GM12878 (cell line): ENCODE measurements around the gene BTBD6. TPM values are rescaled to one million over a fixed set of nuclear protein-coding genes. Genes with fewer than 3 reads are reported as not detected.

Experiments used
- ATAC-seq: fragments of 200-7000 bp; cut with Tn5 transposase; 3 replicates; pipeline ENCODE4 v1.9.1; 2020; ENCODE audit warnings: mild to moderate bottlenecking, moderate library complexity
- BruUV-seq: library from RNA; stranded (reverse); fragments of 400-500 nt; replicated peaks from 2 replicates; lab custom pipeline; 2021; lab: Mats Ljungman, UMichigan
- CTCF ChIA-PET: fragments of 300-600 bp; sonication (Branson Sonifier 250); formaldehyde crosslinking; extraction: SDS; loops from one replicate; lab custom pipeline; 2021; ENCODE audit warnings: inconsistent platforms; lab: Yijun Ruan, JAX
- POLR2A ChIA-PET: fragments of 350-600 bp; formaldehyde crosslinking; extraction: SDS; loops from one replicate; lab custom pipeline; 2021; ENCODE audit warnings: inconsistent platforms; lab: Charles Lee
- RAD21 ChIA-PET: fragments of 300-600 bp; sonication (Branson Sonifier 250); formaldehyde crosslinking; loops from one replicate; lab custom pipeline; 2023; ENCODE audit warnings: antibody characterized with exemption; ENCODE audit not compliant: unreplicated experiment; lab: Charles Lee
- SMC1A ChIA-PET: fragments of 300-600 bp; sonication (Branson Sonifier 250); formaldehyde crosslinking; loops from one replicate; lab custom pipeline; 2023; ENCODE audit not compliant: unreplicated experiment, uncharacterized antibody; lab: Charles Lee
- DNase-seq: peaks from one replicate; pipeline ENCODE4 v3.0.0-alpha.2; 2011; ENCODE audit warnings: low read depth, low spot score
- FAIRE-seq: peaks from 3 replicates; lab custom pipeline; 2011; peaks lifted over from hg19 to GRCh38; lab: Jason Lieb, UNC
- H2AFZ ChIP-seq: 2 replicates; pipeline ENCODE4 v1.6.0; 2011; ENCODE audit warnings: low read depth, low read length, control low read depth; ENCODE audit not compliant: control insufficient read depth
- H3K27ac ChIP-seq: 2 replicates; pipeline ENCODE4 v1.5.1; 2011; ENCODE audit warnings: control low read depth; ENCODE audit not compliant: control insufficient read depth, insufficient read depth
- H3K27me3 ChIP-seq, 2 experiments: replicated peaks in 1 of 2; 2 replicates each; pipeline versions ENCODE4 v1.6.0 to v1.6.1; 2011; ENCODE audit warnings: low read length in 1 of 2; ENCODE audit not compliant: control insufficient read depth in 2 of 2, insufficient read depth in 2 of 2
- H3K36me3 ChIP-seq, 2 experiments: 2 replicates each; pipeline ENCODE4 v1.5.1; 2011; ENCODE audit warnings: low read length in 1 of 2; ENCODE audit not compliant: control insufficient read depth in 2 of 2, insufficient read depth in 2 of 2
- H3K4me1 ChIP-seq: 2 replicates; pipeline ENCODE4 v1.6.1; 2011; ENCODE audit warnings: mild to moderate bottlenecking, low read length, moderate library complexity, mixed read lengths; ENCODE audit not compliant: control insufficient read depth, insufficient read depth
- H3K4me2 ChIP-seq: 2 replicates; pipeline ENCODE4 v1.6.0; 2011; ENCODE audit warnings: control low read depth; ENCODE audit not compliant: control insufficient read depth, insufficient read depth
- H3K4me3 ChIP-seq: fragments of 200-600 bp; sonication (generic); 2 replicates; pipeline ENCODE4 v1.5.1; 2016
- H3K79me2 ChIP-seq: 2 replicates; pipeline ENCODE4 v1.6.0; 2011; ENCODE audit warnings: low read length; ENCODE audit not compliant: control insufficient read depth, insufficient read depth
- H3K9ac ChIP-seq: 2 replicates; pipeline ENCODE4 v1.8.0; 2011; ENCODE audit warnings: low read length, control low read depth, mixed read lengths; ENCODE audit not compliant: control insufficient read depth, insufficient read depth
- H3K9me3 ChIP-seq: replicated peaks from 3 replicates; pipeline ENCODE4 v1.5.1; 2011; ENCODE audit warnings: mild to moderate bottlenecking, low read length; ENCODE audit not compliant: control insufficient read depth, insufficient read depth
- H4K20me1 ChIP-seq: 2 replicates; pipeline ENCODE4 v1.6.0; 2011; ENCODE audit not compliant: control insufficient read depth, insufficient read depth
- BRCA1 ChIP-seq: IDR thresholded peaks from 2 replicates; pipeline ENCODE4 v1.6.1; 2011; ENCODE audit warnings: low read depth, low read length, improper control_type of control experiment
- CEBPB ChIP-seq, 2 experiments: fragments of 150-350 bp in 1 of 2; IDR thresholded peaks; 2 replicates each; pipeline ENCODE4 v1.6.1; 2012 to 2014; ENCODE audit warnings: low read depth in 2 of 2, low read length in 2 of 2, borderline replicate concordance in 1 of 2, inconsistent platforms in 1 of 2
- CREM ChIP-seq: IDR thresholded peaks from 2 replicates; pipeline ENCODE4 v1.6.1; 2014; ENCODE audit warnings: antibody characterized with exemption, low read depth
- ESRRA ChIP-seq: IDR thresholded peaks from 2 replicates; pipeline ENCODE4 v1.6.1; 2012; ENCODE audit warnings: mild to moderate bottlenecking, low read length, improper control_type of control experiment
- FOXK2 ChIP-seq: fragments of 450-650 bp; IDR thresholded peaks from 2 replicates; pipeline ENCODE4 v1.6.1; 2017; ENCODE audit warnings: mild to moderate bottlenecking, moderate library complexity
- MLLT1 ChIP-seq: fragments of 450-650 bp; IDR thresholded peaks from 2 replicates; pipeline ENCODE4 v1.6.1; 2016; ENCODE audit warnings: mild to moderate bottlenecking
- MYC ChIP-seq: IDR thresholded peaks from 2 replicates; pipeline ENCODE4 v1.6.1; 2011; ENCODE audit warnings: mild to moderate bottlenecking, low read length, moderate library complexity, inconsistent platforms; ENCODE audit not compliant: insufficient read depth, insufficient replicate concordance, insufficient read length, severe bottlenecking
- NBN ChIP-seq: fragments of 450-650 bp; IDR thresholded peaks from 2 replicates; pipeline ENCODE4 v1.6.1; 2016
- NR2C2 ChIP-seq: IDR thresholded peaks from 2 replicates; pipeline ENCODE4 v1.6.1; 2011; ENCODE audit warnings: borderline replicate concordance, low read depth; ENCODE audit not compliant: control insufficient read depth, insufficient read length
- TCF3 ChIP-seq: IDR thresholded peaks from 2 replicates; pipeline ENCODE4 v1.6.1; 2012; ENCODE audit warnings: low read depth, mild to moderate bottlenecking, low read length, borderline replicate concordance; ENCODE audit not compliant: insufficient read depth
- ZNF207 ChIP-seq: fragments of 450-650 bp; IDR thresholded peaks from 2 replicates; pipeline ENCODE4 v1.6.1; 2014; ENCODE audit warnings: antibody characterized with exemption, mild to moderate bottlenecking, borderline replicate concordance
- WGBS: methylation state at CpG from one replicate; pipeline ENCODE4 v1.1.6; 2016; ENCODE audit warnings: low lambda C conversion rate; ENCODE audit not compliant: insufficient replicate concordance, insufficient coverage; ENCODE audit errors: missing lambda C conversion rate; 5-methylcytosine and 5-hydroxymethylcytosine counted together
- in situ Hi-C: fragments of 300-500 bp; cut with MboI; formaldehyde crosslinking; loops from 9 replicates; pipeline ENCODE4 v1.14.3; 2018; ENCODE audit warnings: mixed read lengths
- intact Hi-C: fragments of 100-400 bp; cut with micrococcal nuclease; formaldehyde crosslinking; loops from one replicate; pipeline ENCODE4 v1.14.2; 2022; ENCODE audit not compliant: unreplicated experiment
- polyA plus RNA-seq, 11 experiments: library from polyadenylated mRNA; depleted of rRNA in 4 of 11; unstranded in 6 of 11; stranded (reverse) in 5 of 11; fragments of >200 nt; fragmentation: Nextera tagmentation in 4 of 11; fragmentation: Illumina TruSeq in 1 of 11; extraction: Ambion mirVana in 4 of 11; extraction: Trizol in 1 of 11; gene quantifications; 1 replicate in 1 of 11; 2 replicates in 10 of 11; pipeline versions ENCODE4 v1.2.1 to v1.2.3, GENCODE V29; 2011 to 2016; ENCODE audit warnings: inconsistent platforms in 2 of 11, missing spikeins in 2 of 11, low read depth in 1 of 11
- total RNA-seq, 4 experiments: library from RNA; depleted of rRNA in 3 of 4; stranded (reverse); fragments of >200 nt in 3 of 4; fragmentation: Illumina TruSeq in 1 of 4; extraction: Trizol in 1 of 4; gene quantifications; 2 replicates each; pipeline versions ENCODE4 v1.2.1 to v1.2.3, GENCODE V29; 2013 to 2021
- TF ChIP-seq, protein P1 (sequence below): fragments of 450-650 bp; IDR thresholded peaks from 2 replicates; pipeline ENCODE4 v1.6.1; 2017; ENCODE audit warnings: mild to moderate bottlenecking, moderate library complexity
- TF ChIP-seq, protein P2 (sequence below): fragments of 450-650 bp; IDR thresholded peaks from 2 replicates; pipeline ENCODE4 v1.6.1; 2014; ENCODE audit warnings: mild to moderate bottlenecking
- TF ChIP-seq, protein P3 (sequence below): fragments of 450-650 bp; IDR thresholded peaks from 2 replicates; pipeline ENCODE4 v1.6.1; 2017; ENCODE audit warnings: low read depth, mild to moderate bottlenecking, moderate library complexity

BTBD6 gene
- total and polyA plus RNA-seq, 10 of the 15 experiments (the other 5 are each of a cell fraction or from before 2014, with no cell fraction given), result 1.4 to 36.5 (median 15.8) TPM

- Histone ChIP-seq H3K79me2 (peaks cover 6% of the 10 kb centered on the region), H3K9me3 (no peaks in the 10 kb centered on the region), H2AFZ (no peak overlapping the region), H3K27ac (no peak overlapping the region), H3K9ac (no peak overlapping the region), H3K4me3 (no peak overlapping the region), H3K36me3 (peaks cover 0 to 16% of the 10 kb centered on the region in 2 experiments; a peak in 3 of 4 replicates), H3K4me1 (no peaks in the 10 kb centered on the region; the same call in 1 of the 2 replicates), H3K4me2 (no peak overlapping the region), H4K20me1 (no peaks in the 10 kb centered on the region; the same call in 1 of the 2 replicates), H3K27me3 (no peaks in the 10 kb centered on the region)
- POLR2A ChIA-PET, result interaction anchor here (1.3 to 1.7 kb wide), 2 partner anchors 19 to 195 kb away, joined by 3 to 6 read pairs; partner anchors contain the start of gene BRF1
- FAIRE-seq (no peak), DNase-seq (no peak), ATAC-seq (no peak)
- CTCF ChIA-PET, result interaction anchor here (0.7 to 2.7 kb wide), 6 partner anchors 11 to 191 kb away, joined by 3 to 9 read pairs (median 4); no protein-coding TSS in a partner anchor
- no TSS peak for BruUV-seq
- intact Hi-C loops (loop anchor here (2.0 kb wide), 2 partner anchors 79 to 189 kb away; no protein-coding TSS in a partner anchor), in situ Hi-C loops (no loop called here)
- RAD21 ChIA-PET, result interaction anchor here (0.7 to 1.1 kb wide), 2 partner anchors 190 to 192 kb away, joined by 3 to 4 read pairs; no protein-coding TSS in a partner anchor
- SMC1A ChIA-PET, result no interaction called here
- 86% methylated on average over 16 of the region's 16 CpGs for WGBS
- TF ChIP-seq TCF3 (no peak), NR2C2 (no peak), NBN (no peak), ESRRA (no peak), MLLT1 (no peak), CREM (no peak), ZNF207 (no peak), MYC (no peak), BRCA1 (no peak), CEBPB (IDR thresholded peaks at IDR 0.05; ENCODE audit: borderline replicate concordance in 1 of 2, low read depth in 2 of 2, low read length in 2 of 2) (no peak), FOXK2 (no peak)
- TF ChIP-seq, protein P1, sequence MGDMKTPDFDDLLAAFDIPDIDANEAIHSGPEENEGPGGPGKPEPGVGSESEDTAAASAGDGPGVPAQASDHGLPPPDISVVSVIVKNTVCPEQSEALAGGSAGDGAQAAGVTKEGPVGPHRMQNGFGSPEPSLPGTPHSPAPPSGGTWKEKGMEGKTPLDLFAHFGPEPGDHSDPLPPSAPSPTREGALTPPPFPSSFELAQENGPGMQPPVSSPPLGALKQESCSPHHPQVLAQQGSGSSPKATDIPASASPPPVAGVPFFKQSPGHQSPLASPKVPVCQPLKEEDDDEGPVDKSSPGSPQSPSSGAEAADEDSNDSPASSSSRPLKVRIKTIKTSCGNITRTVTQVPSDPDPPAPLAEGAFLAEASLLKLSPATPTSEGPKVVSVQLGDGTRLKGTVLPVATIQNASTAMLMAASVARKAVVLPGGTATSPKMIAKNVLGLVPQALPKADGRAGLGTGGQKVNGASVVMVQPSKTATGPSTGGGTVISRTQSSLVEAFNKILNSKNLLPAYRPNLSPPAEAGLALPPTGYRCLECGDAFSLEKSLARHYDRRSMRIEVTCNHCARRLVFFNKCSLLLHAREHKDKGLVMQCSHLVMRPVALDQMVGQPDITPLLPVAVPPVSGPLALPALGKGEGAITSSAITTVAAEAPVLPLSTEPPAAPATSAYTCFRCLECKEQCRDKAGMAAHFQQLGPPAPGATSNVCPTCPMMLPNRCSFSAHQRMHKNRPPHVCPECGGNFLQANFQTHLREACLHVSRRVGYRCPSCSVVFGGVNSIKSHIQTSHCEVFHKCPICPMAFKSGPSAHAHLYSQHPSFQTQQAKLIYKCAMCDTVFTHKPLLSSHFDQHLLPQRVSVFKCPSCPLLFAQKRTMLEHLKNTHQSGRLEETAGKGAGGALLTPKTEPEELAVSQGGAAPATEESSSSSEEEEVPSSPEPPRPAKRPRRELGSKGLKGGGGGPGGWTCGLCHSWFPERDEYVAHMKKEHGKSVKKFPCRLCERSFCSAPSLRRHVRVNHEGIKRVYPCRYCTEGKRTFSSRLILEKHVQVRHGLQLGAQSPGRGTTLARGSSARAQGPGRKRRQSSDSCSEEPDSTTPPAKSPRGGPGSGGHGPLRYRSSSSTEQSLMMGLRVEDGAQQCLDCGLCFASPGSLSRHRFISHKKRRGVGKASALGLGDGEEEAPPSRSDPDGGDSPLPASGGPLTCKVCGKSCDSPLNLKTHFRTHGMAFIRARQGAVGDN, result no peak
- TF ChIP-seq, protein P2, sequence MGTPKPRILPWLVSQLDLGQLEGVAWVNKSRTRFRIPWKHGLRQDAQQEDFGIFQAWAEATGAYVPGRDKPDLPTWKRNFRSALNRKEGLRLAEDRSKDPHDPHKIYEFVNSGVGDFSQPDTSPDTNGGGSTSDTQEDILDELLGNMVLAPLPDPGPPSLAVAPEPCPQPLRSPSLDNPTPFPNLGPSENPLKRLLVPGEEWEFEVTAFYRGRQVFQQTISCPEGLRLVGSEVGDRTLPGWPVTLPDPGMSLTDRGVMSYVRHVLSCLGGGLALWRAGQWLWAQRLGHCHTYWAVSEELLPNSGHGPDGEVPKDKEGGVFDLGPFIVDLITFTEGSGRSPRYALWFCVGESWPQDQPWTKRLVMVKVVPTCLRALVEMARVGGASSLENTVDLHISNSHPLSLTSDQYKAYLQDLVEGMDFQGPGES, result no peak
- TF ChIP-seq, protein P3, sequence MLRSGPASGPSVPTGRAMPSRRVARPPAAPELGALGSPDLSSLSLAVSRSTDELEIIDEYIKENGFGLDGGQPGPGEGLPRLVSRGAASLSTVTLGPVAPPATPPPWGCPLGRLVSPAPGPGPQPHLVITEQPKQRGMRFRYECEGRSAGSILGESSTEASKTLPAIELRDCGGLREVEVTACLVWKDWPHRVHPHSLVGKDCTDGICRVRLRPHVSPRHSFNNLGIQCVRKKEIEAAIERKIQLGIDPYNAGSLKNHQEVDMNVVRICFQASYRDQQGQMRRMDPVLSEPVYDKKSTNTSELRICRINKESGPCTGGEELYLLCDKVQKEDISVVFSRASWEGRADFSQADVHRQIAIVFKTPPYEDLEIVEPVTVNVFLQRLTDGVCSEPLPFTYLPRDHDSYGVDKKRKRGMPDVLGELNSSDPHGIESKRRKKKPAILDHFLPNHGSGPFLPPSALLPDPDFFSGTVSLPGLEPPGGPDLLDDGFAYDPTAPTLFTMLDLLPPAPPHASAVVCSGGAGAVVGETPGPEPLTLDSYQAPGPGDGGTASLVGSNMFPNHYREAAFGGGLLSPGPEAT, result no peak
Observed at GRCh38 chr14:105282098-105282725, 33.9 kb downstream of the BTBD6 start.
